Trophoblast cell (in vitro differentiated cells and primary cell): ENCODE measurements around the gene TOLLIP.

ENCODE experiments used
- DNase-seq, 2 donors: peaks; one replicate each; pipeline ENCODE4 v3.0.0-alpha.2; 2016
- H2AFZ ChIP-seq: 2 replicates; pipeline ENCODE4 v1.6.1; 2013; ENCODE audit warnings: low read length, moderate library complexity, mild to moderate bottlenecking; ENCODE audit not compliant: insufficient read depth, poor library complexity
- H2AK5ac ChIP-seq: 2 replicates; pipeline ENCODE4 v1.6.1; 2013; ENCODE audit warnings: mild to moderate bottlenecking, low read length
- H2BK120ac ChIP-seq: 2 replicates; pipeline ENCODE4 v1.6.1; 2013; ENCODE audit warnings: low read length, mild to moderate bottlenecking, moderate library complexity; ENCODE audit not compliant: insufficient read depth, poor library complexity
- H2BK12ac ChIP-seq: 2 replicates; pipeline ENCODE4 v1.6.1; 2013; ENCODE audit warnings: mild to moderate bottlenecking, low read length, moderate library complexity
- H2BK5ac ChIP-seq: 2 replicates; pipeline ENCODE4 v1.6.1; 2013; ENCODE audit warnings: low read length, low read depth, moderate library complexity, mild to moderate bottlenecking; ENCODE audit not compliant: poor library complexity
- H3K14ac ChIP-seq: 2 replicates; pipeline ENCODE4 v1.6.1; 2013; ENCODE audit warnings: mild to moderate bottlenecking, low read length
- H3K18ac ChIP-seq: 2 replicates; pipeline ENCODE4 v1.6.1; 2013; ENCODE audit warnings: mild to moderate bottlenecking, low read length
- H3K23ac ChIP-seq: 2 replicates; pipeline ENCODE4 v1.6.1; 2013; ENCODE audit warnings: low read length
- H3K27ac ChIP-seq: 2 replicates; pipeline ENCODE4 v1.5.1; 2013; ENCODE audit warnings: low read depth, mild to moderate bottlenecking, inconsistent platforms, low read length, moderate library complexity
- H3K27me3 ChIP-seq: 2 replicates; pipeline ENCODE4 v1.6.1; 2013; ENCODE audit warnings: inconsistent platforms, mild to moderate bottlenecking, low read length, moderate library complexity; ENCODE audit not compliant: insufficient read depth
- H3K36me3 ChIP-seq, 2 experiments: 1 replicate in 1 of 2; 2 replicates in 1 of 2; pipeline ENCODE4 v1.6.1; 2013; ENCODE audit warnings: low read length in 2 of 2, mild to moderate bottlenecking in 2 of 2, moderate library complexity in 1 of 2; ENCODE audit not compliant: insufficient read depth in 2 of 2, control insufficient read depth in 1 of 2
- H3K4ac ChIP-seq: 2 replicates; pipeline ENCODE4 v1.6.1; 2013; ENCODE audit warnings: low read depth, mild to moderate bottlenecking, low read length, moderate library complexity
- H3K4me1 ChIP-seq, 2 experiments: 1 replicate in 1 of 2; 2 replicates in 1 of 2; pipeline ENCODE4 v1.6.1; 2013; ENCODE audit warnings: low read length in 2 of 2, mild to moderate bottlenecking in 2 of 2, moderate library complexity in 1 of 2; ENCODE audit not compliant: insufficient read depth in 2 of 2, control insufficient read depth in 1 of 2
- H3K4me2 ChIP-seq: 2 replicates; pipeline ENCODE4 v1.6.1; 2013; ENCODE audit warnings: inconsistent platforms, mild to moderate bottlenecking, low read length, moderate library complexity
- H3K4me3 ChIP-seq: 2 replicates; pipeline ENCODE4 v1.5.1; 2013; ENCODE audit warnings: mild to moderate bottlenecking, low read depth, low read length, inconsistent platforms
- H3K79me1 ChIP-seq: one replicate; pipeline ENCODE4 v1.6.1; 2013; ENCODE audit warnings: low read length
- H3K79me2 ChIP-seq: 2 replicates; pipeline ENCODE4 v1.6.1; 2013; ENCODE audit warnings: low read length, mild to moderate bottlenecking; ENCODE audit not compliant: control insufficient read depth, insufficient read depth, poor library complexity
- H3K9ac ChIP-seq: 2 replicates; pipeline ENCODE4 v1.6.1; 2013; ENCODE audit warnings: mild to moderate bottlenecking, low read length
- H3K9me3 ChIP-seq: 2 replicates; pipeline ENCODE4 v1.6.1; 2013; ENCODE audit warnings: low read depth, mild to moderate bottlenecking, control low read depth, inconsistent platforms, low read length; ENCODE audit not compliant: insufficient read depth
- H4K12ac ChIP-seq: 2 replicates; pipeline ENCODE4 v1.6.1; 2013; ENCODE audit warnings: low read depth, mild to moderate bottlenecking, low read length, moderate library complexity
- H4K8ac ChIP-seq: 2 replicates; pipeline ENCODE4 v1.6.1; 2013; ENCODE audit warnings: low read depth, mild to moderate bottlenecking, low read length, moderate library complexity
- H4K91ac ChIP-seq: one replicate; pipeline ENCODE4 v1.6.1; 2013; ENCODE audit warnings: low read depth, mild to moderate bottlenecking, low read length, moderate library complexity
- WGBS: extraction: QIAGEN DNeasy Blood & Tissue Kit; methylation state at CpG from one replicate; pipeline ENCODE4 v1.1.7; 2013; ENCODE audit warnings: missing lambda C conversion rate; ENCODE audit not compliant: insufficient read length, insufficient coverage; ENCODE audit errors: extremely low coverage; 5-methylcytosine and 5-hydroxymethylcytosine counted together

Gene TOLLIP

DNA sequence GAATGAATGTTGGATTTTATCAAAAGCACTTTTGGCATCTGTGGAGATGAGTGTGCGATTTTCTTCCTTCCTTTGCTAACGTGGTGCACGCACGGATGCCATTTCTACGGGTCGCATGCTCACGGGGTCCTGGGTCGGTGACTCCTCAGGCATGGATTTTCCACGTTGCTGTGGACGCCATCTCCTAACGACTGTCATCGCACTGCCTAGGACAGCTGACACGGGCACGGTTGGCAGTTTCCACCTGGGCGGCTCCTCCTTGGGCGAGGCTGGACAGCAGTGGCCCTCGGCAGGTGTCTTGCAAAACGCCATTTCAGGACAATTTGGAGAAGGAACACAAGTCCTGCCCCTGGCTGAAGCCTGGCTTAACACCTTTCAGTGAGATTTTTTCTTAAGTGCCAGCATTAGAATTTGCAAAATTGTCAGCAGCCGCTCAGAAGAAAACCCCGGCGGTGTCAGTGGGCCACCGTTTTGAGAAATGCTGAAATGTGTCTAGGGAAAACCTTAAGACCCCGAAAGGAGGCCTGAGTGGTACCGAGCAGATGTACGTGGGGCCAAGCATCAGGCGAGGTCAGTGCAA, 34.7 kb upstream of the TOLLIP start:
- H3K79me1 ChIP-seq: no peaks in the 10 kb centered on the region
- H3K4me3 ChIP-seq: no peak overlapping the region
- no peak overlapping the region for H2BK120ac ChIP-seq
- no peaks in the 10 kb centered on the region for H3K79me2 ChIP-seq
- H2AFZ ChIP-seq: no peak overlapping the region
- H3K36me3 ChIP-seq: no peaks in the 10 kb centered on the region
- no peak overlapping the region for H3K18ac ChIP-seq
- no peaks in the 10 kb centered on the region for H3K4me1 ChIP-seq
- H2BK12ac ChIP-seq: no peak overlapping the region
- no peak overlapping the region for H2AK5ac ChIP-seq
- no peak overlapping the region for H3K4me2 ChIP-seq
- no peak overlapping the region for H3K23ac ChIP-seq
- no peak overlapping the region for H3K4ac ChIP-seq
- no peak overlapping the region for H3K14ac ChIP-seq
- no peak overlapping the region for H4K91ac ChIP-seq
- H4K12ac ChIP-seq: no peak overlapping the region
- H3K27me3 ChIP-seq: peaks cover 3% of the 10 kb centered on the region
- no CpG with 5 or more reads among the region's 26 CpGs for WGBS
- H3K27ac ChIP-seq: no peak overlapping the region
- DNase-seq: no peak
- H2BK5ac ChIP-seq: no peak overlapping the region
- peaks cover 2% of the 10 kb centered on the region for H3K9me3 ChIP-seq
- H4K8ac ChIP-seq: no peak overlapping the region
- no peak overlapping the region for H3K9ac ChIP-seq

DNA sequence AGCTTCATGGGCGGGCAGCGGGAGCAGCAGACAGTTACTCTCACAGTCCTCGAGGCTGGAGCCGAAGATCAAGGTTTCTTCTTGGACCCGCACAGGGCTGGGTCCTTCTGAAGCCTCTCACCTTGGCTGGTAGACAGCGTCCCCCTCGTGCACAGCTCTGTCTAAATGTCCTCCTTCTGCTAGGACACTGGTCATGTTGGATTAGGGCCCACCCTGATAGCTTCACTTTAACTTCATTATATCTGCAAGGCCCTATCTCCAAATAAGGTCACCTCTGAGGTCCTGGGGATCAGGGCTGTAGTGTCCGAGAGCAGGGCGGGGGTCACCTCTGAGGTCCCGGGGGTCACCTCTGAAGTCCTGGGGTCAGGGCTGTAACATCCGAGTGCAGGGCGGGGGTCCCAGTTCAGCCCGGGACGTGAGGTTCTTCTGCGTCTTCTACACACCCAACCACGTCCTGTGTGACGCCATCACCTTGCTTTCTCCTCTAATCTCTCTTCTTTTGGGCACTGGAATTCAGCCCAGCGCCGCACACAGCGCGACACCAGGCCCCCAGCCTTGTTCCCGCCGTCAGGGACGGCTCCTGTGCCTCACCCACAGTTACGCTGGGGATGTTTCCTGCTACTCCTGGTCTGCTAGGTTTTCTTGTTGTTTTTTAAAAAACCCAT, 34.1 kb upstream of the TOLLIP start:
- no CpG with 5 or more reads among the region's 25 CpGs for WGBS
- no peaks in the 10 kb centered on the region for H3K79me1 ChIP-seq
- H3K18ac ChIP-seq: no peak overlapping the region
- peaks cover 9% of the 10 kb centered on the region for H3K9me3 ChIP-seq
- no peak overlapping the region for H3K4me3 ChIP-seq
- H2AFZ ChIP-seq: no peak overlapping the region
- H3K27ac ChIP-seq: no peak overlapping the region
- H2BK5ac ChIP-seq: no peak overlapping the region
- H2BK120ac ChIP-seq: no peak overlapping the region
- H3K4me2 ChIP-seq: no peak overlapping the region
- no peak overlapping the region for H4K8ac ChIP-seq
- H3K23ac ChIP-seq: no peak overlapping the region
- no peaks in the 10 kb centered on the region for H3K36me3 ChIP-seq
- H3K79me2 ChIP-seq: no peaks in the 10 kb centered on the region
- H2BK12ac ChIP-seq: no peak overlapping the region
- H4K91ac ChIP-seq: no peak overlapping the region
- no peak overlapping the region for H3K4ac ChIP-seq
- no peak overlapping the region for H3K9ac ChIP-seq
- no peaks in the 10 kb centered on the region for H3K4me1 ChIP-seq
- H2AK5ac ChIP-seq: no peak overlapping the region
- no peak overlapping the region for H4K12ac ChIP-seq
- H3K27me3 ChIP-seq: peaks cover 3% of the 10 kb centered on the region
- no peak for DNase-seq
- H3K14ac ChIP-seq: no peak overlapping the region

DNA sequence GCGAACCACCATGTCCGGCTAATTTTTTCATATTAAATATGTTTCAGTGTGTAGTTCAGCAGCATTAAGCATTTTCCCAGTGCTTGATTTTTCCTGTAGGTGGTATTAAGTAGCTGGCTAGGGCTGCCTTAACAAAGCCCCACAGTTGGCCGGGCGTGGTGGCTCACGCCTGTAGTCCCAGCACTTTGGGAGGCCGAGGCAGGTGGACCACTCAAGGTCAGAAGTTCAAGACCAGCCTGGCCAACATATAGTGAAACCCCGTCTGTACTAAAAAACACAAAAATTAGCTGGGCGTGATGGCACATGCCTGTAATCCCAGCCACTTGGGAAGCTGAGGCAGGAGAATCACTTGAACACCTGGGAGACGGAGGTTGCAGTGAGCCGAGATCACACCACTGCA, 33.5 kb upstream of the TOLLIP start:
- H3K18ac ChIP-seq: no peak overlapping the region
- H2AFZ ChIP-seq: no peak overlapping the region
- no peaks in the 10 kb centered on the region for H3K4me1 ChIP-seq
- H2BK12ac ChIP-seq: no peak overlapping the region
- no peak overlapping the region for H3K4me3 ChIP-seq
- H4K12ac ChIP-seq: no peak overlapping the region
- WGBS: no CpG with 5 or more reads among the region's 10 CpGs
- H3K79me1 ChIP-seq: no peaks in the 10 kb centered on the region
- peaks cover 3% of the 10 kb centered on the region for H3K27me3 ChIP-seq
- H2BK5ac ChIP-seq: no peak overlapping the region
- no peak for DNase-seq
- no peak overlapping the region for H3K4me2 ChIP-seq
- no peak overlapping the region for H3K27ac ChIP-seq
- H4K8ac ChIP-seq: no peak overlapping the region
- peaks cover 13% of the 10 kb centered on the region for H3K9me3 ChIP-seq
- H3K9ac ChIP-seq: no peak overlapping the region
- no peak overlapping the region for H2AK5ac ChIP-seq
- H3K79me2 ChIP-seq: no peaks in the 10 kb centered on the region
- no peaks in the 10 kb centered on the region for H3K36me3 ChIP-seq
- H4K91ac ChIP-seq: no peak overlapping the region
- H3K14ac ChIP-seq: no peak overlapping the region
- no peak overlapping the region for H3K4ac ChIP-seq
- no peak overlapping the region for H3K23ac ChIP-seq
- no peak overlapping the region for H2BK120ac ChIP-seq

GRCh38 chr11:1341928-1342524, 32.6 kb upstream of the TOLLIP start:
- Histone ChIP-seq H2BK12ac (no peak overlapping the region), H2BK120ac (no peak overlapping the region), H3K27me3 (peaks cover 11% of the 10 kb centered on the region), H3K9me3 (peaks cover 15% of the 10 kb centered on the region), H3K79me1 (no peaks in the 10 kb centered on the region), H3K4me3 (no peak overlapping the region), H3K4me1 (no peaks in the 10 kb centered on the region), H4K8ac (no peak overlapping the region), H3K27ac (no peak overlapping the region), H3K9ac (no peak overlapping the region), H2BK5ac (no peak overlapping the region), H3K23ac (no peak overlapping the region), H3K18ac (no peak overlapping the region), H4K91ac (no peak overlapping the region), H4K12ac (no peak overlapping the region), H3K79me2 (no peaks in the 10 kb centered on the region), H3K4me2 (no peak overlapping the region), H2AK5ac (no peak overlapping the region), H3K14ac (no peak overlapping the region), H3K36me3 (no peaks in the 10 kb centered on the region), H3K4ac (no peak overlapping the region), H2AFZ (no peak overlapping the region)
- peak in 1 of 2 donors; percentile 6 for DNase-seq
- no CpG with 5 or more reads among the region's 17 CpGs for WGBS
